Effector memory CD8-positive, alpha-beta T cell (primary cell): ENCODE data around the gene ZFHX3.
"Not testable (repeated sequence)": the region's sequence is repeated elsewhere in the genome, so short reads cannot be mapped to it uniquely, and the experiment has no call there.

Source experiments
- ATAC-seq: fragments of 150-1000 bp; cut with Tn5 transposase; replicated peaks from 2 replicates; pipeline ENCODE4 v1.10.0; 2021; ENCODE audit warnings: mild to moderate bottlenecking, moderate library complexity
- DNase-seq, 3 experiments: peaks; one replicate each; pipeline ENCODE4 v3.0.0; 2021
- H3K27ac Mint-ChIP-seq, 2 donors: one replicate each; pipeline ENCODE4 v1.8.0; 2022; ENCODE audit warnings: mild to moderate bottlenecking in 2 of 2, mixed read lengths in 2 of 2, moderate library complexity in 2 of 2
- H3K27me3 Mint-ChIP-seq, 2 donors: one replicate each; pipeline ENCODE4 v1.8.0; 2022; ENCODE audit warnings: mixed read lengths in 2 of 2
- H3K36me3 Mint-ChIP-seq: one replicate; pipeline ENCODE4 v1.8.0; 2022; ENCODE audit warnings: mild to moderate bottlenecking, moderate library complexity, mixed read lengths; ENCODE audit not compliant: insufficient read depth
- H3K4me1 Mint-ChIP-seq, 2 donors: one replicate each; pipeline ENCODE4 v1.8.0; 2022; ENCODE audit warnings: low read depth in 2 of 2, mixed read lengths in 2 of 2
- H3K4me3 Mint-ChIP-seq, 2 donors: one replicate each; pipeline ENCODE4 v1.8.0; 2022; ENCODE audit warnings: mild to moderate bottlenecking in 2 of 2, mixed read lengths in 2 of 2, moderate library complexity in 2 of 2
- H3K9me3 Mint-ChIP-seq, 2 donors: one replicate each; pipeline ENCODE4 v1.8.0; 2022; ENCODE audit warnings: mixed read lengths in 2 of 2
- total RNA-seq, 9 experiments: gene quantifications; one replicate each; lab custom pipeline; 2026; lab: John Stamatoyannopoulos, UW

Gene ZFHX3
- 0 to 3.4 (median 0.33) reads per million in 9 experiments for total RNA-seq

GRCh38 chr16:73047536-73048291, at the start of gene ZFHX3:
Gene ZFHX3 (minus strand): TSS chr16:73048128. CDS start chr16:72960145, 87,983 bp downstream.
- Mint-ChIP-seq H3K36me3 (no peaks in the 10 kb centered on the region), H3K9me3 (no peaks in the 10 kb centered on the region), H3K4me1 (no peaks in the 10 kb centered on the region), H3K27me3 (peaks cover 18 to 38% of the 10 kb centered on the region in 2 donors), H3K27ac (no peak within 1 kb of the TSS), H3K4me3 (peak within 1 kb of the TSS in 1 of 2 donors; percentile 13)
- peak; percentile 48 for ATAC-seq
- no peak for DNase-seq

- no peak for DNase-seq
- Mint-ChIP-seq H3K27ac (no peak overlapping the region), H3K4me3 (no peak overlapping the region), H3K9me3 (peaks cover 0 to 4% of the 10 kb centered on the region in 2 donors), H3K36me3 (no peaks in the 10 kb centered on the region), H3K27me3 (no peaks in the 10 kb centered on the region), H3K4me1 (no peaks in the 10 kb centered on the region)
- no peak for ATAC-seq
These were observed 48.6 kb upstream of the ZFHX3 start for GRCh38 chr16:73096510-73096909.

GRCh38 chr16:73095885-73096421, 48.0 kb upstream of the ZFHX3 start:
- no peak for ATAC-seq
- Mint-ChIP-seq H3K27ac (no peak overlapping the region), H3K27me3 (no peaks in the 10 kb centered on the region), H3K4me1 (no peaks in the 10 kb centered on the region), H3K9me3 (peaks cover 0 to 4% of the 10 kb centered on the region in 2 donors), H3K36me3 (no peaks in the 10 kb centered on the region), H3K4me3 (no peak overlapping the region)
- no peak for DNase-seq

GRCh38 chr16:73095142-73095820, 47.4 kb upstream of the ZFHX3 start:
- H3K27ac Mint-ChIP-seq = no peak overlapping the region
- no peaks in the 10 kb centered on the region for H3K4me1 Mint-ChIP-seq
- ATAC-seq = no peak
- DNase-seq = no peak
- H3K4me3 Mint-ChIP-seq = no peak overlapping the region
- H3K36me3 Mint-ChIP-seq = no peaks in the 10 kb centered on the region
- H3K27me3 Mint-ChIP-seq = no peaks in the 10 kb centered on the region
- H3K9me3 Mint-ChIP-seq = peaks cover 0 to 4% of the 10 kb centered on the region in 2 donors

GRCh38 chr16:73094371-73094770, 46.4 kb upstream of the ZFHX3 start:
- no peak overlapping the region for H3K27ac Mint-ChIP-seq
- H3K4me3 Mint-ChIP-seq = no peak overlapping the region
- no peak for DNase-seq
- no peaks in the 10 kb centered on the region for H3K27me3 Mint-ChIP-seq
- H3K9me3 Mint-ChIP-seq = peaks cover 0 to 4% of the 10 kb centered on the region in 2 donors
- no peaks in the 10 kb centered on the region for H3K4me1 Mint-ChIP-seq
- no peak for ATAC-seq
- H3K36me3 Mint-ChIP-seq = no peaks in the 10 kb centered on the region

GRCh38 chr16:73093146-73094144, 45.5 kb upstream of the ZFHX3 start:
- no peaks in the 10 kb centered on the region for H3K4me1 Mint-ChIP-seq
- H3K4me3 Mint-ChIP-seq = no peak overlapping the region
- no peaks in the 10 kb centered on the region for H3K27me3 Mint-ChIP-seq
- H3K9me3 Mint-ChIP-seq = peaks cover 0 to 2% of the 10 kb centered on the region in 2 donors
- DNase-seq (no peak), ATAC-seq (no peak)
- H3K36me3 Mint-ChIP-seq = no peaks in the 10 kb centered on the region
- no peak overlapping the region for H3K27ac Mint-ChIP-seq

GRCh38 chr16:73092236-73092781, 44.4 kb upstream of the ZFHX3 start:
- H3K4me3 Mint-ChIP-seq = no peak overlapping the region
- no peak for ATAC-seq
- H3K4me1 Mint-ChIP-seq = no peaks in the 10 kb centered on the region
- no peaks in the 10 kb centered on the region for H3K27me3 Mint-ChIP-seq
- H3K36me3 Mint-ChIP-seq = no peaks in the 10 kb centered on the region
- DNase-seq = no peak
- no peak overlapping the region for H3K27ac Mint-ChIP-seq
- peaks cover 0 to 4% of the 10 kb centered on the region in 2 donors for H3K9me3 Mint-ChIP-seq

- H3K36me3 Mint-ChIP-seq = no peaks in the 10 kb centered on the region
- peaks cover 0 to 4% of the 10 kb centered on the region in 2 donors for H3K9me3 Mint-ChIP-seq
- DNase-seq (no peak), ATAC-seq (no peak)
- no peak overlapping the region for H3K4me3 Mint-ChIP-seq
- no peak overlapping the region for H3K27ac Mint-ChIP-seq
- H3K27me3 Mint-ChIP-seq = no peaks in the 10 kb centered on the region
- no peaks in the 10 kb centered on the region for H3K4me1 Mint-ChIP-seq
These were observed 43.2 kb upstream of the ZFHX3 start for GRCh38 chr16:73091174-73091573.

- Mint-ChIP-seq H3K4me1 (no peaks in the 10 kb centered on the region), H3K9me3 (peaks cover 0 to 4% of the 10 kb centered on the region in 2 donors), H3K36me3 (no peaks in the 10 kb centered on the region), H3K27ac (no peak overlapping the region), H3K4me3 (no peak overlapping the region), H3K27me3 (no peaks in the 10 kb centered on the region)
- ATAC-seq (no peak), DNase-seq (no peak)
These were observed 41.5 kb upstream of the ZFHX3 start for GRCh38 chr16:73089420-73089819.

- Mint-ChIP-seq H3K4me3 (no peak overlapping the region), H3K9me3 (peaks cover 0 to 1% of the 10 kb centered on the region in 2 donors), H3K27me3 (no peaks in the 10 kb centered on the region), H3K4me1 (no peaks in the 10 kb centered on the region), H3K27ac (no peak overlapping the region), H3K36me3 (no peaks in the 10 kb centered on the region)
- no peak for ATAC-seq
- DNase-seq = no peak
These were observed 38.2 kb upstream of the ZFHX3 start for GRCh38 chr16:73086108-73086507.

GRCh38 chr16:73083271-73083670, 35.3 kb upstream of the ZFHX3 start:
- Mint-ChIP-seq H3K27ac (no peak overlapping the region), H3K4me3 (no peak overlapping the region), H3K4me1 (no peaks in the 10 kb centered on the region), H3K9me3 (no peaks in the 10 kb centered on the region), H3K36me3 (no peaks in the 10 kb centered on the region), H3K27me3 (no peaks in the 10 kb centered on the region)
- DNase-seq = no peak
- no peak for ATAC-seq

- not testable (repeated sequence) for H3K36me3 Mint-ChIP-seq, ATAC-seq, H3K4me3 Mint-ChIP-seq, H3K4me1 Mint-ChIP-seq, H3K9me3 Mint-ChIP-seq, H3K27me3 Mint-ChIP-seq, DNase-seq, H3K27ac Mint-ChIP-seq
These were observed 34.7 kb upstream of the ZFHX3 start for GRCh38 chr16:73082634-73083051.

GRCh38 chr16:73080931-73081330, 33.0 kb upstream of the ZFHX3 start:
- Mint-ChIP-seq H3K36me3 (no peaks in the 10 kb centered on the region), H3K27me3 (no peaks in the 10 kb centered on the region), H3K4me1 (no peaks in the 10 kb centered on the region), H3K27ac (no peak overlapping the region), H3K4me3 (no peak overlapping the region), H3K9me3 (no peaks in the 10 kb centered on the region)
- DNase-seq (no peak), ATAC-seq (no peak)
